ENCODE results near the gene NDUFAB1.

- TF ChIP-seq EZH2 (conservative IDR thresholded peaks at IDR 0.05; ENCODE audit: low read depth, low read length) (no peak), SAFB2 (CRISPR knock-in tag; IDR thresholded peaks at IDR 0.05; ENCODE audit: borderline replicate concordance, low read depth) (no peak), SP1 (IDR thresholded peaks at IDR 0.05) (no peak), SP1 (CRISPR knock-in tag; IDR thresholded peaks at IDR 0.05) (no peak), KDM5A (IDR thresholded peaks at IDR 0.05; ENCODE audit: borderline replicate concordance, low read length) (no peak), PBX3 (CRISPR knock-in tag; IDR thresholded peaks at IDR 0.05; ENCODE audit: borderline replicate concordance) (no peak), KLF11 (CRISPR knock-in tag; IDR thresholded peaks at IDR 0.05) (no peak), IKZF1 (IDR thresholded peaks at IDR 0.05) (0 out of 2 replicates have a peak, but pooled peaks have one; percentile 48), ZNF629 (CRISPR knock-in tag; conservative IDR thresholded peaks at IDR 0.05) (no peak), ZNF281 (CRISPR knock-in tag; IDR thresholded peaks at IDR 0.05; ENCODE audit: borderline replicate concordance) (no peak), ZBTB2 (CRISPR knock-in tag; IDR thresholded peaks at IDR 0.05; ENCODE audit: low read depth) (no peak)
Measured at GRCh38 chr16:23579371-23579770, 16.7 kb downstream of the NDUFAB1 start.

Data from HepG2 (cell line).